ENCODE data around the gene RAD1.

RAD1 gene

DNA sequence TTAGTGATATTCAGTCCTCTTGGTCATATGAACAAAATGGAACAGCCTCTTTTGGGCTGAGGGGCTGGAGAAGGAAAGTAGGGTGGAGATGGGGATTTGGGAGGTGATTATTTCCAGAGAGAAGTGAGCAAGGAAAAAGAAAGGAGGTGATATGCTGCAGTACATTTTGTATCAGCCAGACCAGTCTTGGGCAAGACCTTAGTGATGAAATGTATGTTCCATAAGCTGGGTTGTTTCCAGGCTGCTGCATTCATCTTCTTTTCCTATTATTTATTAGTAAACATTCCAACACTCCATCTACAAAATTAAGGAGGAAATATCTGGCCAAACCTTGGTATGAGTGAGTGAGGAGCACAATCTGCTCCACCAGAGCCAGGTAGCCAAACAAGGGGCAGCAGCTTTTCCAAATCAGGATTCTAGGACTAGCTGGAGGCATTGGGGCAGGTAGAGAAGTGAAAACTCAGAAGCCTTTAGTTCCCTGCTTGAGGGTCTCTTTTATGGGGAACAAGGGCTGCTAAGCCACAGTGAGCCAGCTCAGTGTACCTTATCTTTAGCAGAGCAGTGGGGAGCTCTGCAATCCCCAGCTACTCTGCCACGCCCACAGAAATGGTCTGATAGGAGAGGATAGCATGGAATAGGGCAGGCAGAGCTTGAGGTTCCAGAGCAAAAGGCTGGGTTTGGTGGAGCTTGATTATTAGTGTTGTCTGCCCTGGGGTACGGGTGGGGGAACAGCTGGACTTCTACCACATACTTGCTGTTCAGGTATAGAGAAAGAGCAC is 19.5 kb downstream of the RAD1 start:
- ChIA-PET CTCF (interaction anchor here (0.6 to 1.1 kb wide), 5 partner anchors 10 to 409 kb away, joined by 3 to 7 read pairs (median 4); no protein-coding TSS in a partner anchor), POLR2A (ENCODE audit: low non-redundant PET) (no interaction called here)
- no peak for DNase-seq (ENCODE audit: low spot score)
- H3K27ac ChIP-seq, result no peak overlapping the region
- no peak for TF ChIP-seq CTCF (conservative IDR thresholded peaks at IDR 0.05; ENCODE audit: low read depth)

DNA sequence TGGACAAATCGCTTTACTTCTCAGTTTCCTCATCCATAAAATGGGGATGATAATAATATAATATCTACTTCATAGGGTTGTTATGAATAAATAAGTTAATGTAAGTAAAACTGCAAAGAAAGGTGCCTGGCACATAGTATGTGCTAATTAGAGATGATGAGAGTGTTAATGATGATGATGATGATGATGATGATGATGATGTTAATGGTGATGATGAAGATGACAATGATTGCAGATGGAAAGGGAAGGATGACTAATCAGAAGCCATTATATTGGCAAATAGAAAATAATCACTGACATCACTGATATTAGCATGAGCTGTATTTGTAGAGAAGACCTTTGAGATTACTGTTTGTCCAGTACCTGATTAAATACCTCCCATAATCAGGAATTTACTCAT is 20.6 kb downstream of the RAD1 start:
- CTCF ChIA-PET, result interaction anchor here (2.3 kb wide), 1 partner anchor 371 kb away, joined by 8 read pairs; no protein-coding TSS in a partner anchor

DNA sequence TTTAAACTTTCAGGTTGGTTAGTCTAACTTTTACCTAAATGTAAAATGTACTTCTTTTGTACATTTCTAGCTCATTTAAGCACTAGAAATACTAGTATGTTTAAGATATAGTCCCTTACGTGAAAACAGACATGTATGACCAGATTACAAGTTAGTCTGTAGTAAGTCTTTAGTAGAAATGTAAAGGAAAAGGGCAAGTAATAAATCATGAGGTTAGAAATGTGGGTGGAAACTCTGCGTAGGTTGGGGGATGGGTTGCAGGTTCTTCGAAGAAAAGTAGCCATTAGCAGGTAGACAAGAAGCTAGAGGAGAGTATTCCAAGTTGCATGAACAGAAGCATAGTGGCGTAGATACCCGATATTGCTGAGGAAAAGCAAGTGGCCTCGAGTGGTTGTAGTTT is 22.9 kb downstream of the RAD1 start:
- no peak overlapping the region for H3K27ac ChIP-seq
- DNase-seq (ENCODE audit: low spot score), result no peak
- TF ChIP-seq CTCF (conservative IDR thresholded peaks at IDR 0.05; ENCODE audit: low read depth), result no peak
- CTCF ChIA-PET, result no interaction called here
- POLR2A ChIA-PET (ENCODE audit: low non-redundant PET), result no interaction called here

More for the DNA sequence above, 20.6 kb downstream of the RAD1 start:
- no peak for TF ChIP-seq CTCF (conservative IDR thresholded peaks at IDR 0.05; ENCODE audit: low read depth)
- H3K27ac ChIP-seq, result no peak overlapping the region
- POLR2A ChIA-PET (ENCODE audit: low non-redundant PET), result no interaction called here
- DNase-seq (ENCODE audit: low spot score), result no peak

DNA sequence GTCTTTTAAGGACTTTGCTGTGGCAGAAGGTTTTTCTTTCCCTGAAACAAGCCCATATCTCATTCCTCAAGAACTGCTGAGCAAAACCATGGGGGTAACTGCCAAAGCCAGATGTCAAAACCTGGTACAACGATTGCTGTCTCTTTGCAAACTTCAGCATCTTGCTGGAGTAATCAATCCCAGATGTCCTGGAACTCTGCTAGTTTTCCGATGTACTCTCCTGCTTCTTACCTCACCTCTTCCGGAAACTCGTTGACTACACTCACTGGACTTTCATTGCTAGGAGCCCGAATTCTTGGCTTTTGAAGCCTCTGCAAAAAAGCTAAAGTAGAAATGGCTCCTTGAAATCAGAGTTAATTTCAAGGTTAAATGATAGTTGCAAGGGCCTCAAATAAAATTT is 23.3 kb downstream of the RAD1 start:
- DNase-seq (ENCODE audit: low spot score), result no peak
- no peak for TF ChIP-seq CTCF (conservative IDR thresholded peaks at IDR 0.05; ENCODE audit: low read depth)
- no peak overlapping the region for H3K27ac ChIP-seq
- ChIA-PET POLR2A (ENCODE audit: low non-redundant PET) (no interaction called here), CTCF (no interaction called here)

GRCh38 chr5:34889394-34889793 is 25.9 kb downstream of the RAD1 start:
- H3K27ac ChIP-seq, result no peak overlapping the region
- ChIA-PET POLR2A (ENCODE audit: low non-redundant PET) (no interaction called here), CTCF (no interaction called here)
- no peak for TF ChIP-seq CTCF (conservative IDR thresholded peaks at IDR 0.05; ENCODE audit: low read depth)
- DNase-seq (ENCODE audit: low spot score), result no peak

DNA sequence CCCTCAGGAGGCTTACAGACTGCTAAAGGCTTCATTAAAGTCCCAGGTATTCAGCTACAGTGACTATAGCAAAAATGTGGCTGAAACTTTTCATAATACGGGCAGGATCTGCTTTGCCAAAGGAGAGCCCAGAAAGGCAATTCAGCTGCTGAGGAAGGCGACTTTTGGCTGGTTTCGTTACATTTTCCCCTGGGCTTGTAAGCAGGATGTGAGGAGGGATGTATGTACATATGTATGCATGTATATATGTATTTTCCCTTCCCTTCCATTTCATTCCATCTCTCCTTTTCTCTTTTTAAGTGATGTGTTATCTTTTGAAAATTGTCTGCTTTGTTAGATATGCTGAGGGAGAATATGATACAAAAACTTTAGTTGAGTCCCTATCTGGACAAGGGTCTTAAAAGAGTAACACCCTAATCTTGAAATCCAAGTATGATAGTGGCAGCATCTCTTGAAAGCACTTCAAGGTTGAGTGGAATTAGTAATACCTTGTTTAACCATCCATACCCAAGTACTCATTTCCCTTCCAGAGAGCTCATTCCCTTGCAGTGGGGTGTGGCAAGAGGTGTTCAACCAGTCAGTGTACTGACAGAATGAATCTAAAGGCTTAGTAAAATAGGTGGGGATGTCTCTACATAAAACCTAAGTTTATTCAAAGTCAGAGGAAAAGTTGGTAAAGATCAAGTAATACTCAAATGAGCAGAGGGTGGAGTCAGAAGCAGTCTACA is 28.7 kb downstream of the RAD1 start:
- TF ChIP-seq CTCF (conservative IDR thresholded peaks at IDR 0.05; ENCODE audit: low read depth), result no peak
- ChIA-PET CTCF (interaction anchor here (0.7 to 1.0 kb wide), 3 partner anchors 310 to 400 kb away, joined by 3 to 6 read pairs (median 3); no protein-coding TSS in a partner anchor), POLR2A (ENCODE audit: low non-redundant PET) (no interaction called here)
- no peak overlapping the region for H3K27ac ChIP-seq
- no peak for DNase-seq (ENCODE audit: low spot score)
